Erythroblast (primary cell): ENCODE data around the gene NUP43.

Source experiments
- GATA1 ChIP-seq: IDR thresholded peaks from 2 replicates; pipeline ENCODE4 v1.6.1; 2011; ENCODE audit warnings: low read depth, mild to moderate bottlenecking, control low read depth, low read length, moderate library complexity
- POLR2A ChIP-seq: IDR thresholded peaks from 2 replicates; pipeline ENCODE4 v1.6.1; 2011; ENCODE audit warnings: mild to moderate bottlenecking, low read length

GRCh38 chr6:149691201-149691600, 55.1 kb downstream of the NUP43 start:
- TF ChIP-seq POLR2A (no peak), GATA1 (no peak)
